Measurements from ENCODE around the gene HSPA1A. TPM values are rescaled to one million over a fixed set of nuclear protein-coding genes. Genes with fewer than 3 reads are reported as not detected.
A peak's percentile ranks its signal among the peaks of the same experiment; 100 is the strongest.

Gene HSPA1A
- total and polyA plus RNA-seq, 4 donors: 28.8 to 120 (median 77.6) TPM

DNA sequence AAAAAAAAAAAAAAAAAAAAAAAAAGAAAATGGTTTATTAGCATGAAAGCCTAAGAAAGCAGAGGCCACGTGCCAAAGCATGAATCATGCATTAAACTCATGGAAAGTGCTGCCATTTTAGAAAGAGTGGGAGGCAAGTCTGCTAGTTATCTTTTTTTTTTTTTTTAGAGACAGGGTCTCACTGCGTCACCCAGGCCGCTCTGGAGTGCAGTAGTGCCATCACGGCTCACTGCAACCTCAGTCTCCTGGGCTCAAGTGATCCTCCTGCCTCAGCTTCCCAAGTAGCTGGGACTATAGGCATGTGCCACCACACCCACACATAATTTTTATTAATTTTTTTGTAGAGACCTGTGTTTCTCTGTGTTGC lies 43.4 kb upstream of the HSPA1A start:
- Histone ChIP-seq H3K27ac (ENCODE audit: low read depth in 1 of 2, low read length in 2 of 2) (no peak overlapping the region), H3K4me1 (ENCODE audit: control insufficient read depth in 4 of 4, insufficient read depth in 4 of 4, low read length in 3 of 4) (peaks cover 9 to 28% (median 19%) of the 10 kb centered on the region in 4 donors), H3K27me3 (ENCODE audit: control insufficient read depth in 4 of 4, insufficient read depth in 4 of 4, low read length in 3 of 4) (no peaks in the 10 kb centered on the region), H3K9ac (ENCODE audit: low read depth in 1 of 2, low read length in 2 of 2) (no peak overlapping the region), H3K4me3 (ENCODE audit: low read depth in 1 of 3, low read length in 3 of 3) (no peak overlapping the region), H3K36me3 (ENCODE audit: control insufficient read depth in 4 of 4, insufficient read depth in 3 of 4, low read depth in 1 of 4, low read length in 3 of 4) (no peaks in the 10 kb centered on the region), H3K9me3 (ENCODE audit: control insufficient read depth in 4 of 4, low read length in 3 of 4) (no peaks in the 10 kb centered on the region)
- TF ChIP-seq FOXA1 (IDR thresholded peaks at IDR 0.05) (no peak), YY1 (IDR thresholded peaks at IDR 0.05) (no peak), GABPA (IDR thresholded peaks at IDR 0.05 in 1 of 2, conservative IDR thresholded peaks at IDR 0.05 in 1 of 2) (no peak), HNF4A (conservative IDR thresholded peaks at IDR 0.05) (no peak), SP1 (IDR thresholded peaks at IDR 0.05) (no peak), NR2F2 (IDR thresholded peaks at IDR 0.05) (no peak), HNF4G (IDR thresholded peaks at IDR 0.05) (no peak), FOXA2 (IDR thresholded peaks at IDR 0.05) (no peak)
- TF ChIP-seq, protein P1, sequence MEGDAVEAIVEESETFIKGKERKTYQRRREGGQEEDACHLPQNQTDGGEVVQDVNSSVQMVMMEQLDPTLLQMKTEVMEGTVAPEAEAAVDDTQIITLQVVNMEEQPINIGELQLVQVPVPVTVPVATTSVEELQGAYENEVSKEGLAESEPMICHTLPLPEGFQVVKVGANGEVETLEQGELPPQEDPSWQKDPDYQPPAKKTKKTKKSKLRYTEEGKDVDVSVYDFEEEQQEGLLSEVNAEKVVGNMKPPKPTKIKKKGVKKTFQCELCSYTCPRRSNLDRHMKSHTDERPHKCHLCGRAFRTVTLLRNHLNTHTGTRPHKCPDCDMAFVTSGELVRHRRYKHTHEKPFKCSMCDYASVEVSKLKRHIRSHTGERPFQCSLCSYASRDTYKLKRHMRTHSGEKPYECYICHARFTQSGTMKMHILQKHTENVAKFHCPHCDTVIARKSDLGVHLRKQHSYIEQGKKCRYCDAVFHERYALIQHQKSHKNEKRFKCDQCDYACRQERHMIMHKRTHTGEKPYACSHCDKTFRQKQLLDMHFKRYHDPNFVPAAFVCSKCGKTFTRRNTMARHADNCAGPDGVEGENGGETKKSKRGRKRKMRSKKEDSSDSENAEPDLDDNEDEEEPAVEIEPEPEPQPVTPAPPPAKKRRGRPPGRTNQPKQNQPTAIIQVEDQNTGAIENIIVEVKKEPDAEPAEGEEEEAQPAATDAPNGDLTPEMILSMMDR (IDR thresholded peaks at IDR 0.05; ENCODE audit: low read depth, low read length, missing input control): no peak
- TF ChIP-seq, protein P2, sequence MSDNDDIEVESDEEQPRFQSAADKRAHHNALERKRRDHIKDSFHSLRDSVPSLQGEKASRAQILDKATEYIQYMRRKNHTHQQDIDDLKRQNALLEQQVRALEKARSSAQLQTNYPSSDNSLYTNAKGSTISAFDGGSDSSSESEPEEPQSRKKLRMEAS (IDR thresholded peaks at IDR 0.05): no peak
- TF ChIP-seq, protein P3, sequence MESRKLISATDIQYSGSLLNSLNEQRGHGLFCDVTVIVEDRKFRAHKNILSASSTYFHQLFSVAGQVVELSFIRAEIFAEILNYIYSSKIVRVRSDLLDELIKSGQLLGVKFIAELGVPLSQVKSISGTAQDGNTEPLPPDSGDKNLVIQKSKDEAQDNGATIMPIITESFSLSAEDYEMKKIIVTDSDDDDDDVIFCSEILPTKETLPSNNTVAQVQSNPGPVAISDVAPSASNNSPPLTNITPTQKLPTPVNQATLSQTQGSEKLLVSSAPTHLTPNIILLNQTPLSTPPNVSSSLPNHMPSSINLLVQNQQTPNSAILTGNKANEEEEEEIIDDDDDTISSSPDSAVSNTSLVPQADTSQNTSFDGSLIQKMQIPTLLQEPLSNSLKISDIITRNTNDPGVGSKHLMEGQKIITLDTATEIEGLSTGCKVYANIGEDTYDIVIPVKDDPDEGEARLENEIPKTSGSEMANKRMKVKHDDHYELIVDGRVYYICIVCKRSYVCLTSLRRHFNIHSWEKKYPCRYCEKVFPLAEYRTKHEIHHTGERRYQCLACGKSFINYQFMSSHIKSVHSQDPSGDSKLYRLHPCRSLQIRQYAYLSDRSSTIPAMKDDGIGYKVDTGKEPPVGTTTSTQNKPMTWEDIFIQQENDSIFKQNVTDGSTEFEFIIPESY (IDR thresholded peaks at IDR 0.05): no peak
- no peak for DNase-seq (ENCODE audit: low spot score)
- WGBS: 82% methylated on average over 4 of the region's 4 CpGs

DNA sequence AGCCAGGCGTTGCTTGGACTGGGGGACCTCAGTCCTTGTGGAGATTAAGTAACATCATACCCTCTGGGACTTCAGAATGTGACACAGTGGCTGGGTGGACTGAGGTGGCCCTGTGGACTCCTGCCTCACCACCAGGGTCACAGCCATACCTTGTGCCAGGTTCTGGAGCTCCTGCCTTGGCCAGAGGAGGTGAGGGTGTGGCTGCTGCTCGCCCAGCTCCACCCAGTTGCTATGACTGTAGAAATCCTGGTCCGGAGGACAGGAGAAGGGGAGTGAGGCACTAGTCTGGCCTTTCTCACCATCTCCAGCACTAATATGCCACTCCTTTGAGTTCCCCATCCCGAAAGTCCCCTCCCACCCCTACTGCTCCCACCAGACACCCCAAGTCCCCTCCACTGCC lies 40.2 kb upstream of the HSPA1A start:
- DNase-seq (ENCODE audit: low spot score): no peak
- WGBS: 67% methylated on average over 4 of the region's 4 CpGs
- Histone ChIP-seq H3K9me3 (ENCODE audit: control insufficient read depth in 4 of 4, low read length in 3 of 4) (no peaks in the 10 kb centered on the region), H3K27me3 (ENCODE audit: control insufficient read depth in 4 of 4, insufficient read depth in 4 of 4, low read length in 3 of 4) (no peaks in the 10 kb centered on the region), H3K9ac (ENCODE audit: low read depth in 1 of 2, low read length in 2 of 2) (no peak overlapping the region), H3K4me3 (ENCODE audit: low read depth in 1 of 3, low read length in 3 of 3) (no peak overlapping the region), H3K27ac (ENCODE audit: low read depth in 1 of 2, low read length in 2 of 2) (peak overlapping the region in 1 of 2 donors; percentile 18), H3K4me1 (ENCODE audit: control insufficient read depth in 4 of 4, insufficient read depth in 4 of 4, low read length in 3 of 4) (peaks cover 9 to 46% (median 31%) of the 10 kb centered on the region in 4 donors), H3K36me3 (ENCODE audit: control insufficient read depth in 4 of 4, insufficient read depth in 3 of 4, low read depth in 1 of 4, low read length in 3 of 4) (peaks cover 0 to 8% (median 4%) of the 10 kb centered on the region in 4 donors)
- no peak for TF ChIP-seq YY1 (IDR thresholded peaks at IDR 0.05)
- peak in 1 of 2 donors; percentile 4 for TF ChIP-seq HNF4A (conservative IDR thresholded peaks at IDR 0.05)

DNA sequence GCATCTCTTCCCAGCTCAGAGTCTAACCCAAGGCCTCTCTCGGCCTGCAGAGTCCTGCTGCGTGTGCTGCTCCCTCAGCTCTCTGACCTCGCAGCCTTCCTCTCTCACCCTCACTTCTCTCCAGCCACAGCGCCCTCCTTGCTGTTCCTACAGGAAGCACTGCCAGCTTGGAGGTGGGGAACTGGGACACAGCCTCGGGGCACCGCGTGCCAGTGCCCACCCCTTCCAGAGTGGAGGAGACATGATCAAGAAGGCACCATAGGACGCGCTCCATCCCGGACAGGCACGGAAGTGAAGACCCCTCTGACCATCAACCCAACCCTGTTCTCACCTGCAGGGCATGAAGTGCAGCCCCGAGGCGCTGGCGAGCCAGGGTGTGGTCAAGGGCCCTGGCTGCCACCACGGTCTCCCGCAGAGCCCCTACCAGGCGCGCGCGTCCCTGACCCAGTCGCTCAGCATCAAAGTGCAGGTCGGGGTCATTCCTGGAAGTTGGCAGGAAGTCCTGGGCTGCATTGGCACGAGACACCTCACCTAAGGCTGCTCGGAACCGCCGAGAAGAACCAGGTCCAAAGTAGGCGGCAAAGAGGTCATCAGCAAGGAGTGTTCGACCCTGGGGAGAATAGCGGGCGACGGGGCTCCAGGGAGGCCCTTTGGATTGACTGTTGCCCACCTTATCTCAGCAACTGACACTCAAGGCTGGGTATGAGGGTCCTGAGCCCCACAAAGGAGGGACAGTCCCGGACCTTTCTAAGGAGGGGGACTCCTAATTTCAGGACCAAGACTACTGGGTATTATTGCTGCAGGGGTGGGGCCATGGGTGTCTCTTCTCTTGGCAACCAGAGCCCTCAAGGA lies 39.5 kb upstream of the HSPA1A start:
- Histone ChIP-seq H3K4me3 (ENCODE audit: low read depth in 1 of 3, low read length in 3 of 3) (no peak overlapping the region), H3K9ac (ENCODE audit: low read depth in 1 of 2, low read length in 2 of 2) (no peak overlapping the region), H3K36me3 (ENCODE audit: control insufficient read depth in 4 of 4, insufficient read depth in 3 of 4, low read depth in 1 of 4, low read length in 3 of 4) (peaks cover 0 to 14% (median 5%) of the 10 kb centered on the region in 4 donors), H3K4me1 (ENCODE audit: control insufficient read depth in 4 of 4, insufficient read depth in 4 of 4, low read length in 3 of 4) (peaks cover 9 to 46% (median 31%) of the 10 kb centered on the region in 4 donors), H3K9me3 (ENCODE audit: control insufficient read depth in 4 of 4, low read length in 3 of 4) (no peaks in the 10 kb centered on the region), H3K27me3 (ENCODE audit: control insufficient read depth in 4 of 4, insufficient read depth in 4 of 4, low read length in 3 of 4) (no peaks in the 10 kb centered on the region), H3K27ac (ENCODE audit: low read depth in 1 of 2, low read length in 2 of 2) (peak overlapping the region; percentile 67 to 71)
- no peak for DNase-seq (ENCODE audit: low spot score)
- TF ChIP-seq FOXA2 (IDR thresholded peaks at IDR 0.05) (no peak), HNF4G (IDR thresholded peaks at IDR 0.05) (no peak), RXRA (IDR thresholded peaks at IDR 0.05) (peak; percentile 47 to 56), SP1 (IDR thresholded peaks at IDR 0.05) (peak; percentile 26), GABPA (IDR thresholded peaks at IDR 0.05 in 1 of 2, conservative IDR thresholded peaks at IDR 0.05 in 1 of 2) (no peak), YY1 (IDR thresholded peaks at IDR 0.05) (no peak), RAD21 (IDR thresholded peaks at IDR 0.05) (no peak), FOXA1 (IDR thresholded peaks at IDR 0.05) (no peak), TAF1 (conservative IDR thresholded peaks at IDR 0.05) (no peak), HNF4A (conservative IDR thresholded peaks at IDR 0.05) (peak; percentile 48 to 66)
- TF ChIP-seq, protein P1 (IDR thresholded peaks at IDR 0.05; ENCODE audit: low read depth, low read length, missing input control): no peak
- TF ChIP-seq, protein P3 (IDR thresholded peaks at IDR 0.05): no peak
- TF ChIP-seq, protein P4, sequence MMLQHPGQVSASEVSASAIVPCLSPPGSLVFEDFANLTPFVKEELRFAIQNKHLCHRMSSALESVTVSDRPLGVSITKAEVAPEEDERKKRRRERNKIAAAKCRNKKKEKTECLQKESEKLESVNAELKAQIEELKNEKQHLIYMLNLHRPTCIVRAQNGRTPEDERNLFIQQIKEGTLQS (IDR thresholded peaks at IDR 0.05): no peak
- TF ChIP-seq, protein P2 (IDR thresholded peaks at IDR 0.05): no peak
- WGBS: 62% methylated on average over 32 of the region's 32 CpGs
